GM23338 (cell line): Measurements from ENCODE around the gene IL11. TPM values are rescaled to one million over a fixed set of nuclear protein-coding genes. Genes with fewer than 3 reads are reported as not detected.

Experiments used
- CTCF ChIP-seq, 2 experiments: fragments of 200-600 bp in 1 of 2; sonication (generic) in 1 of 2; conservative IDR thresholded peaks; 2 replicates each; pipeline versions ENCODE4 v1.5.1 to v1.6.1; 2016 to 2017; ENCODE audit warnings: antibody characterized with exemption in 2 of 2, low read depth in 2 of 2, mild to moderate bottlenecking in 2 of 2, moderate library complexity in 1 of 2
- EZH2 ChIP-seq: fragments of 200-600 bp; sonication (generic); IDR thresholded peaks from one replicate; pipeline ENCODE4 v1.8.0; 2017; ENCODE audit warnings: antibody characterized with exemption, mild to moderate bottlenecking, low read depth; ENCODE audit not compliant: unreplicated experiment
- ZNF114 ChIP-seq: fragments of 250-450 bp; sonication (Bioruptor Pico); IDR thresholded peaks from 2 replicates; pipeline ENCODE4 v1.5.0; 2020; ENCODE audit warnings: mild to moderate bottlenecking, moderate library complexity
- polyA plus RNA-seq: library from polyadenylated mRNA; unstranded; fragments of >200 nt; fragmentation: Nextera tagmentation; extraction: Ambion mirVana; gene quantifications from 2 replicates; pipeline ENCODE4 v1.2.1, GENCODE V29; 2016
- total RNA-seq: library from RNA; depleted of rRNA; stranded (reverse); fragments of >200 nt; shearing (Covaris generic); gene quantifications from 2 replicates; pipeline ENCODE4 v1.2.3, GENCODE V29; 2014
- TF ChIP-seq, protein P1 (sequence below): fragments of 250-450 bp; sonication (Bioruptor Pico); IDR thresholded peaks from 2 replicates; pipeline ENCODE4 v1.5.0; 2020; ENCODE audit warnings: mild to moderate bottlenecking, moderate library complexity
- TF ChIP-seq, protein P2 (sequence below): IDR thresholded peaks from one replicate; pipeline ENCODE4 v1.6.1; 2018; ENCODE audit warnings: antibody characterized with exemption; ENCODE audit not compliant: unreplicated experiment

Gene IL11
- total and polyA plus RNA-seq, 2 experiments from 2014 or later, result 0.58 to 2.2 TPM

DNA sequence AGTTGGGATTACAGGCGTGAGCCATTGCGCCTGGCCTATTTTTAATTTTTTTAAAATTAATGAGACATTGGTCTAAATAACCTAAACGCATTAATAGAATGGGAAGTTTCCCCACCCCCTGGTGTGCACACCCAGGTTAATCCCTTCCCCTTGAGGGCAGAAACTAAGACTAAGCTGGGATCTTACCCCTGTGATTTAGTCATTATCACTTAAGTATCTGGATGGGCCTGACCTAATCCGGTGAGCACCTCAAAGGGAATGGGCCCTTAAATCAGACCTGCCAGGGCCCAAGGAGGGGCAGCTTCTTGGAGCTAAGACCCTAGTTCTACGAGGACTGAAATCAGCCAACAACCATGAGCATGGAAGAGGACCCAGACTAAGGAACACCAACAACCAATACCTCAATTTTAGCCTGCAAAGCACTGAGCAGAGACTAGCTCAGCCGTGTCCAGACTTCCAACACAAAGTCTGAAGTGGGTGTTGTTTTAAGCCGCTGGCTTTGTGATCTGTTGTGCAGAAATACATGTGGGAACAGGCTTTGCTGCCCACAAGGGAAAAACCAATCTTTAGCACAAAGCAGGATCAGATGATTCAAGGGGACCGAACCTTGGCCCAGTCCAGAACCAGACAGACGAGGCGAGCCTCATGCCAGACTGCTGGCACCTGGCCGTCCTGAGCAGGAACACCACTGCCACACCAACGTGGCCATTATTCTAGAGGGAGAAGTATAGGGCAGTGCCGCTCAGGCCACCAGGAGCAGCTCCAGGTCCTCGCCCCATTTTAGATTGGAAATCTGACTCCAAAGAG is 30.2 kb upstream of the IL11 start (continued):
- TF ChIP-seq, protein P1, sequence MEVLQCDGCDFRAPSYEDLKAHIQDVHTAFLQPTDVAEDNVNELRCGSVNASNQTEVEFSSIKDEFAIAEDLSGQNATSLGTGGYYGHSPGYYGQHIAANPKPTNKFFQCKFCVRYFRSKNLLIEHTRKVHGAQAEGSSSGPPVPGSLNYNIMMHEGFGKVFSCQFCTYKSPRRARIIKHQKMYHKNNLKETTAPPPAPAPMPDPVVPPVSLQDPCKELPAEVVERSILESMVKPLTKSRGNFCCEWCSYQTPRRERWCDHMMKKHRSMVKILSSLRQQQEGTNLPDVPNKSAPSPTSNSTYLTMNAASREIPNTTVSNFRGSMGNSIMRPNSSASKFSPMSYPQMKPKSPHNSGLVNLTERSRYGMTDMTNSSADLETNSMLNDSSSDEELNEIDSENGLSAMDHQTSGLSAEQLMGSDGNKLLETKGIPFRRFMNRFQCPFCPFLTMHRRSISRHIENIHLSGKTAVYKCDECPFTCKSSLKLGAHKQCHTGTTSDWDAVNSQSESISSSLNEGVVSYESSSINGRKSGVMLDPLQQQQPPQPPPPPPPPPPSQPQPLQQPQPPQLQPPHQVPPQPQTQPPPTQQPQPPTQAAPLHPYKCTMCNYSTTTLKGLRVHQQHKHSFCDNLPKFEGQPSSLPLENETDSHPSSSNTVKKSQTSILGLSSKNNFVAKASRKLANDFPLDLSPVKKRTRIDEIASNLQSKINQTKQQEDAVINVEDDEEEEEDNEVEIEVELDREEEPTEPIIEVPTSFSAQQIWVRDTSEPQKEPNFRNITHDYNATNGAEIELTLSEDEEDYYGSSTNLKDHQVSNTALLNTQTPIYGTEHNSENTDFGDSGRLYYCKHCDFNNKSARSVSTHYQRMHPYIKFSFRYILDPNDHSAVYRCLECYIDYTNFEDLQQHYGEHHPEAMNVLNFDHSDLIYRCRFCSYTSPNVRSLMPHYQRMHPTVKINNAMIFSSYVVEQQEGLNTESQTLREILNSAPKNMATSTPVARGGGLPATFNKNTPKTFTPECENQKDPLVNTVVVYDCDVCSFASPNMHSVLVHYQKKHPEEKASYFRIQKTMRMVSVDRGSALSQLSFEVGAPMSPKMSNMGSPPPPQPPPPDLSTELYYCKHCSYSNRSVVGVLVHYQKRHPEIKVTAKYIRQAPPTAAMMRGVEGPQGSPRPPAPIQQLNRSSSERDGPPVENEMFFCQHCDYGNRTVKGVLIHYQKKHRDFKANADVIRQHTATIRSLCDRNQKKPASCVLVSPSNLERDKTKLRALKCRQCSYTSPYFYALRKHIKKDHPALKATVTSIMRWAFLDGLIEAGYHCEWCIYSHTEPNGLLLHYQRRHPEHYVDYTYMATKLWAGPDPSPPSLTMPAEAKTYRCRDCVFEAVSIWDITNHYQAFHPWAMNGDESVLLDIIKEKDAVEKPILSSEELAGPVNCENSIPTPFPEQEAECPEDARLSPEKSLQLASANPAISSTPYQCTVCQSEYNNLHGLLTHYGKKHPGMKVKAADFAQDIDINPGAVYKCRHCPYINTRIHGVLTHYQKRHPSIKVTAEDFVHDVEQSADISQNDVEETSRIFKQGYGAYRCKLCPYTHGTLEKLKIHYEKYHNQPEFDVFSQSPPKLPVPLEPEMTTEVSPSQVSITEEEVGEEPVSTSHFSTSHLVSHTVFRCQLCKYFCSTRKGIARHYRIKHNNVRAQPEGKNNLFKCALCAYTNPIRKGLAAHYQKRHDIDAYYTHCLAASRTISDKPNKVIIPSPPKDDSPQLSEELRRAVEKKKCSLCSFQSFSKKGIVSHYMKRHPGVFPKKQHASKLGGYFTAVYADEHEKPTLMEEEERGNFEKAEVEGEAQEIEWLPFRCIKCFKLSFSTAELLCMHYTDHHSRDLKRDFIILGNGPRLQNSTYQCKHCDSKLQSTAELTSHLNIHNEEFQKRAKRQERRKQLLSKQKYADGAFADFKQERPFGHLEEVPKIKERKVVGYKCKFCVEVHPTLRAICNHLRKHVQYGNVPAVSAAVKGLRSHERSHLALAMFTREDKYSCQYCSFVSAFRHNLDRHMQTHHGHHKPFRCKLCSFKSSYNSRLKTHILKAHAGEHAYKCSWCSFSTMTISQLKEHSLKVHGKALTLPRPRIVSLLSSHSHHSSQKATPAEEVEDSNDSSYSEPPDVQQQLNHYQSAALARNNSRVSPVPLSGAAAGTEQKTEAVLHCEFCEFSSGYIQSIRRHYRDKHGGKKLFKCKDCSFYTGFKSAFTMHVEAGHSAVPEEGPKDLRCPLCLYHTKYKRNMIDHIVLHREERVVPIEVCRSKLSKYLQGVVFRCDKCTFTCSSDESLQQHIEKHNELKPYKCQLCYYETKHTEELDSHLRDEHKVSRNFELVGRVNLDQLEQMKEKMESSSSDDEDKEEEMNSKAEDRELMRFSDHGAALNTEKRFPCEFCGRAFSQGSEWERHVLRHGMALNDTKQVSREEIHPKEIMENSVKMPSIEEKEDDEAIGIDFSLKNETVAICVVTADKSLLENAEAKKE, result no peak
- no peak for TF ChIP-seq EZH2
- TF ChIP-seq, protein P2, sequence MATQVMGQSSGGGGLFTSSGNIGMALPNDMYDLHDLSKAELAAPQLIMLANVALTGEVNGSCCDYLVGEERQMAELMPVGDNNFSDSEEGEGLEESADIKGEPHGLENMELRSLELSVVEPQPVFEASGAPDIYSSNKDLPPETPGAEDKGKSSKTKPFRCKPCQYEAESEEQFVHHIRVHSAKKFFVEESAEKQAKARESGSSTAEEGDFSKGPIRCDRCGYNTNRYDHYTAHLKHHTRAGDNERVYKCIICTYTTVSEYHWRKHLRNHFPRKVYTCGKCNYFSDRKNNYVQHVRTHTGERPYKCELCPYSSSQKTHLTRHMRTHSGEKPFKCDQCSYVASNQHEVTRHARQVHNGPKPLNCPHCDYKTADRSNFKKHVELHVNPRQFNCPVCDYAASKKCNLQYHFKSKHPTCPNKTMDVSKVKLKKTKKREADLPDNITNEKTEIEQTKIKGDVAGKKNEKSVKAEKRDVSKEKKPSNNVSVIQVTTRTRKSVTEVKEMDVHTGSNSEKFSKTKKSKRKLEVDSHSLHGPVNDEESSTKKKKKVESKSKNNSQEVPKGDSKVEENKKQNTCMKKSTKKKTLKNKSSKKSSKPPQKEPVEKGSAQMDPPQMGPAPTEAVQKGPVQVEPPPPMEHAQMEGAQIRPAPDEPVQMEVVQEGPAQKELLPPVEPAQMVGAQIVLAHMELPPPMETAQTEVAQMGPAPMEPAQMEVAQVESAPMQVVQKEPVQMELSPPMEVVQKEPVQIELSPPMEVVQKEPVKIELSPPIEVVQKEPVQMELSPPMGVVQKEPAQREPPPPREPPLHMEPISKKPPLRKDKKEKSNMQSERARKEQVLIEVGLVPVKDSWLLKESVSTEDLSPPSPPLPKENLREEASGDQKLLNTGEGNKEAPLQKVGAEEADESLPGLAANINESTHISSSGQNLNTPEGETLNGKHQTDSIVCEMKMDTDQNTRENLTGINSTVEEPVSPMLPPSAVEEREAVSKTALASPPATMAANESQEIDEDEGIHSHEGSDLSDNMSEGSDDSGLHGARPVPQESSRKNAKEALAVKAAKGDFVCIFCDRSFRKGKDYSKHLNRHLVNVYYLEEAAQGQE, result no peak
- no peak for TF ChIP-seq CTCF (conservative IDR thresholded peaks at IDR 0.05; ENCODE audit: low read depth in 2 of 2)
- no peak for TF ChIP-seq ZNF114 (CRISPR knock-in tag)
